Thyroid gland (tissue), 4 donors: ENCODE measurements around the gene MRFAP1.

Source experiments
- POLR2A ChIP-seq, 2 donors: fragments of 450-650 bp; IDR thresholded peaks; one replicate each; pipeline ENCODE4 v1.6.1; 2017; ENCODE audit warnings: antibody characterized with exemption in 2 of 2, mild to moderate bottlenecking in 2 of 2, moderate library complexity in 1 of 2
- TF ChIP-seq, protein P1 (sequence below), 6 experiments: fragments of 200-600 bp in 3 of 6; fragments of 450-650 bp in 3 of 6; sonication (generic) in 3 of 6; IDR thresholded peaks; one replicate each; pipeline ENCODE4 v1.5.1; 2016 to 2019; ENCODE audit warnings: antibody characterized with exemption in 6 of 6, mild to moderate bottlenecking in 2 of 6, inconsistent platforms in 1 of 6, moderate library complexity in 1 of 6

GRCh38 chr4:6672131-6672530, 31.6 kb downstream of the MRFAP1 start:
- no peak for TF ChIP-seq POLR2A (IDR thresholded peaks at IDR 0.05)
- TF ChIP-seq, protein P1, sequence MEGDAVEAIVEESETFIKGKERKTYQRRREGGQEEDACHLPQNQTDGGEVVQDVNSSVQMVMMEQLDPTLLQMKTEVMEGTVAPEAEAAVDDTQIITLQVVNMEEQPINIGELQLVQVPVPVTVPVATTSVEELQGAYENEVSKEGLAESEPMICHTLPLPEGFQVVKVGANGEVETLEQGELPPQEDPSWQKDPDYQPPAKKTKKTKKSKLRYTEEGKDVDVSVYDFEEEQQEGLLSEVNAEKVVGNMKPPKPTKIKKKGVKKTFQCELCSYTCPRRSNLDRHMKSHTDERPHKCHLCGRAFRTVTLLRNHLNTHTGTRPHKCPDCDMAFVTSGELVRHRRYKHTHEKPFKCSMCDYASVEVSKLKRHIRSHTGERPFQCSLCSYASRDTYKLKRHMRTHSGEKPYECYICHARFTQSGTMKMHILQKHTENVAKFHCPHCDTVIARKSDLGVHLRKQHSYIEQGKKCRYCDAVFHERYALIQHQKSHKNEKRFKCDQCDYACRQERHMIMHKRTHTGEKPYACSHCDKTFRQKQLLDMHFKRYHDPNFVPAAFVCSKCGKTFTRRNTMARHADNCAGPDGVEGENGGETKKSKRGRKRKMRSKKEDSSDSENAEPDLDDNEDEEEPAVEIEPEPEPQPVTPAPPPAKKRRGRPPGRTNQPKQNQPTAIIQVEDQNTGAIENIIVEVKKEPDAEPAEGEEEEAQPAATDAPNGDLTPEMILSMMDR (IDR thresholded peaks at IDR 0.05), result no peak
